HG03097 (cell line): ENCODE measurements around the gene NPIPA5.
"Not testable (repeated sequence)": the region's sequence is repeated elsewhere in the genome, so short reads cannot be mapped to it uniquely, and the experiment has no call there.

Experiments
- ATAC-seq: cut with Tn5 transposase; IDR thresholded peaks from one replicate; pipeline ENCODE4 v1.9.1; 2021; ENCODE audit not compliant: unreplicated experiment, low FRiP score

NPIPA5 gene

GRCh38 chr16:15378194-15378593, at the start of gene NPIPA5:
NPIPA5 (minus strand) TSS chr16:15378294; CDS start chr16:15378294, 0 bp downstream.
- not testable (repeated sequence) for ATAC-seq

DNA sequence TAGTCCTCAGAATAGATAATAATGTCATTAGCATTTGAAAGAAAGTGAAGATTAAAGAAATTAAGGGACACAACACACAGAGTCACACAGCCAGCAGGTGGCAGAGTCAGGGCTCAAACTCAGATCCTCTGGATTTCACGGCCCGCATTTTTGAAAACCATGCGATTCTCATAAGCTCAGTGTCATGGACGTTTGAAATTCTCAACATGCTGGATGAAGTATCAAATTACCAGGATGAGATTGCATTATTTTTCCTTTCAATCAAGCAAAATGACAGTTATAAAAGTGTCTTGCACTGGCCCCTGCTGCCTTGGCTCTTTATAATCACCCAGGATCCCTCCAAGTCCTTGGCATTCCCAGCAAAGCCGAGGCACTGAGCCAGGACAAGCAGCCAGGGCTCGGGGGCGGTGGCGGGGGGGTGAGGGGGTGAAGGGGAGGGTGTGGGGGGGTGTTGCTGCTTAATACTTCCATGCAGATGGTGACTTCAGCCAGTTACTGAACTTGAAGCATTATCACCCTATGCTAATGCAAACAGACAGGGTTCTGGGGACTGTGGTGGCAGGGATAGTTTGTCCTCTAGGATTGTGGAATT, 49.6 kb upstream of the NPIPA5 start:
- ATAC-seq, result no peak

DNA sequence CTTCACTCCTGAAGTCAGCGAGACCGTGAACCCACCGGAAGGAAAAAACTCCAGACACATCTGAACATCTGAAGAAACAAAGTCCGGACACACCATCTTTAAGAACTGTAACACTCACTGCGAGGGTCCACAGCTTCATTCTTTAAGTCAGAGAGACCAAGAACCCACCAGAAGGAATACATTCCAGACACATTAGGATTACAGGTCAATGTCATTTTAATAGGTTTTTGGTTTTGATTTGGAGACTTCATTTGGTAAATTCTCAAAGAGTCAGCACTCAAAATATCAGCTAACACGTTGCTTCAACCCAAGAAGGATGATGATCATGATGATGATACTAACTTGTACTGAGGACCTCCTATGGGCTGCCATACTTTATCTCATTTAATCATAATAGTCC, 48.7 kb upstream of the NPIPA5 start:
- ATAC-seq, result no peak

GRCh38 chr16:15425861-15426260, 47.8 kb upstream of the NPIPA5 start:
- ATAC-seq, result no peak

DNA sequence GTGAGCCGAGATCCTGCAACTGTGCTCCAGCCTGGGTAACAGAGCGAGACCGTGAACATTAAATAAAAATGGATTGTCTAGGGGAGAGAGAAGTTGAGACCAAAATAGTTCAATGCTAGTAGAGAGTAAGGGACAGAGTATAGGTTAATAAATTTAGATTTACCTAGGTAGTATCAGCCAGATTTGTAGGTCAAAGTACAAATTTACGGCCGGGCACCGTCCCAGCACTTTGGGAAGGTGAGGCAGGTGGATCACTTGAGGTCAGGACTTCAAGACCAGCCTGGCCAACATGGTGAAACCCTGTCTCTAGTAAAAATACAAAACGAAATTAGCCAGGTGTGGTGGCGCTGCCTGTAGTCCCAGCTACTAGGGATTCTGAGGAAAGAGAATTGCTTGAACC, 44.1 kb upstream of the NPIPA5 start:
- no peak for ATAC-seq

GRCh38 chr16:15421696-15422095, 43.6 kb upstream of the NPIPA5 start:
- ATAC-seq, result not testable (repeated sequence)

GRCh38 chr16:15418206-15418605, 40.1 kb upstream of the NPIPA5 start:
- no peak for ATAC-seq

DNA sequence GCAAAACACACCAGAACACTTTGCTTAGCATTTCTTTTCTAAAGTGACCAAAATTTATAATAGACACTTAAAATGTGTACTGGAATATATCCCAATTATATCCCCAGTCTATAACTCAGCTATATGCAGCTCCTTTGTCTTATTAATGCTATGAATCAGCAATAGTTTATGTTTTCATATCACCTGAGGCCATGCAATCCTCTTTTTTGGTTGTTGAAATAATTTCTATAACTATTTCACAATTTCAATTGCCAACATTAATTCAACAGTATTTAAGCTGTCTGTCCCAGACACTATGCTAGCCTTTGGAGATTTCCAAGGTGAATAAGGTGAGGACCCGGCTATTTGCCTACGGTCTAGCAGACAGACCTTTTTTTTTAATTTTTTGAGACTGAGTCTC, 39.1 kb upstream of the NPIPA5 start:
- ATAC-seq, result no peak

DNA sequence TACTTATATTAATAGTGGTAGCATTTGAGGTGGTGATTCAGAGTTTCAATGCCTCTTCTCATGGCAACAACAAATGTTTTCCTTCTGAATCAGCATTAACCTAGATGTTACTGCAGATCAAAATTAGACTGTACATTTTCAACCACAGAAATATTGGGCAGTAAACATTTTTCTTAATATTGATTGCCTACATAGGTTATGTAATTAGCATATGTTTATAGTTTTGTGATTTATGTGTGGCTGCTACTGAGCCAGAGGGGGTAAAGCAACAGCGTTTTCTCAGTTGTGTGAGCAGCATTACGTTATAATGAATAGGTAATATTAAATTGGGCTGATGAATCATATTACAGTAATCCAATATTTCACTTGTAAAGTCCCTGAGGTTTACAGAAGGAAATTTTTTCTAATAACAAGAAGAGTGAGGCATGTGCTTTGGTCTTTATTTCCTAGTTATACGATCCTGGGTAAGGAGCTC, 37.5 kb upstream of the NPIPA5 start:
- no peak for ATAC-seq

DNA sequence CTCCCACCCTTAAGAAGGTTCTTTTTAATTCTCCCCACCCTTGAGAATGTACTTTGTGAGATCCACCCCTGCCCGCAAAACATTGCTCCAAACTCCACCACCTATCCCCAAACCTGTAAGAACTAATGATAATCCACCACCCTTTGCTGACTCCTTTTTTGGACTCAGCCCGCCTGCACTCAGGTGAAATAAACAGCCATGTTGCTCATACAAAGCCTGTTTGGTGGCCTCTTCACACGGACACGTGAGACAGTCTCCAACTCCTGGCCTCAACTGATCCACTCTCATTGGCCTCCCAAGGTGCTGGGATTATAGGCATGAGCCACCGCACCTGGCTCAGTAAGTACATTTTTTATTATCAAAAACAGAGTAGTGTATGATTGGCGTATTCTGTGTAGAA, 31.4 kb upstream of the NPIPA5 start:
- not testable (repeated sequence) for ATAC-seq

- not testable (repeated sequence) for ATAC-seq
Measured at GRCh38 chr16:15407756-15408155, 29.7 kb upstream of the NPIPA5 start.

DNA sequence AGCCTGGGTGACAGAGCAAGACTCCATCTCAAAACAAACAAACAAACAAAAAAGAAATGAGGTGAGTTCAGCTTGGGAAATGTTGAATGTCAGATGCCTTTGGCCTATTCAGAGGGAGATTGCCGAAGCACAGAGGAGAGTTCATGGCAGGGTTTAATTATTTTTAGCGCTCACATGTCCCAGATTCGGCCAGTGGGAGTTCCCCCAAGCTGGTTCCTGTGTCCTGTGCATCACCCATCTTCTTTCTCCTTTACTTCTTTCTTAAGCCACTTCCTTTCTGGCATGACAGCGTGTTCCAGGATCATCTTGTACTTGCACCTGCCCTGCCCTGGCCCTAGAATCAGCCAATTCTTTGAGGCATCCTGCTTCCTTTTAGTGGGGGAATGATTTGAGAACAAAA, 26.7 kb upstream of the NPIPA5 start:
- ATAC-seq, result no peak

DNA sequence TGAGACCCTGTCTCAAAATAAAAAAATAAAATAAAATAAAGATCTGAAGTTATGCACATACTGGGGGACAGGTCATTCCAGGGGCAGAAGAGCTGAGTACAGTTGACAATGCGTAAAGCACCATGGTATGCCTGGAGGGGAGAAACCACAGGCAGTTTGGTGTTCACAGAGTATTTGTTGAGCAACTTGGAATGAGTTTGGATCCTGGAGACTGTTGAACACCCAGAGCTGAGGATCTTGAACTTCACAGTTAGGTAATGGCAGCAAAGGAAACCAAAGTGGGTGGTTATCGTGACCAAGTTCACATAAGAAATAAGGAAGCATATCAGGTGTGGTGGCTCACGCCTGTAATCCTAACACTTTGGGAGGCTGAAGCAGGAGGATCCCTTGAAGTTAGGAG, 26.0 kb upstream of the NPIPA5 start:
- ATAC-seq, result not testable (repeated sequence)

DNA sequence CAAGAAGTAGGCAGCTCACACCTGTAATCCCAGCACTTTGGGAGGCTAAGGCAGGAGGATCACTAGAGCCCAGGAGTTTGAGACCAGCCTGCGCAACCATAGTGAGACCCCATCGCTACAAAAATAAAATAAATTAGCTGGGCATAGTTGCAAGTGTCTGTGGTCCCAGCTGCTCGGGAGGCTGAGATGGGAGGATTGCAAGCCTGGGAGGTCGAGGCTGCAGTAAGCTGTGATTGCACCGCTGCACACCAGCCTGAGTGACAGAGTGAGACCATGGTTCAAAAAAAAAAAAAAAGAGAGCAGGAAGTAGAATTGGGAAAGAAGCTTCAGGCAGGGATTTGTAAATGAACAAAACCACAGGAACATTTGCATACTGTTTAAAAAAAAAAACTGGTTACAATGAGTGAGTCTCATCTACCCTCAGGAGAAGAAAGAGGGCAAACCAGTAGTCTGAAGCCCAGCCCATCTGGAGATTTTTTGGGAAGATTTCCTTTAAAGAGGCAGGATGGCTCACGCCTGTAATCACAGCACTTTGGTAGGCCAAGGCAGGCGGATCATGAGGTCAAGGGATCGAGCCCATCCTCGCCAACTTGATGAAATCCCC, 25.4 kb upstream of the NPIPA5 start:
- ATAC-seq, result no peak

GRCh38 chr16:15401972-15402371, 23.9 kb upstream of the NPIPA5 start:
- ATAC-seq, result no peak

- not testable (repeated sequence) for ATAC-seq
Measured at GRCh38 chr16:15400314-15400713, 22.2 kb upstream of the NPIPA5 start.

DNA sequence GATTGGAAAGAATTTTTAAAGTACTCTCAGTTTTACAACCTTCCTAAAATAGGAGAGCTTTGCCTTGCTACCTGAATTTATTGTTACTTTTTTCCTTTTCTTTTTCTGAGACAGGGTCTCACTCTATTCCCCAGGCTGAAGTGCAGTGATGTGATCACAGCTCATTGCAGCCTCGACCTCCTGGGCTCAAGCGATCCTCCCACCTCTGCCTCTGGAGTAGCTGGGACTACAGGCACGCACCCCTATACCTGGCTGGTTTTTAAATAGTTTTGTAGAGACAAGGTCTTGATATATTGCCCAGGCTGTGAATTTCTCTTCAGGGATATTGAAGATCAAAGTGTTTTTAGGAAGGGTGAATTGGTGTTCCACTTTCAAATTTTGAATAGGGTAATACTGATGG, 21.2 kb upstream of the NPIPA5 start:
- ATAC-seq, result no peak

GRCh38 chr16:15398618-15399316, 20.7 kb upstream of the NPIPA5 start:
- ATAC-seq, result no peak

DNA sequence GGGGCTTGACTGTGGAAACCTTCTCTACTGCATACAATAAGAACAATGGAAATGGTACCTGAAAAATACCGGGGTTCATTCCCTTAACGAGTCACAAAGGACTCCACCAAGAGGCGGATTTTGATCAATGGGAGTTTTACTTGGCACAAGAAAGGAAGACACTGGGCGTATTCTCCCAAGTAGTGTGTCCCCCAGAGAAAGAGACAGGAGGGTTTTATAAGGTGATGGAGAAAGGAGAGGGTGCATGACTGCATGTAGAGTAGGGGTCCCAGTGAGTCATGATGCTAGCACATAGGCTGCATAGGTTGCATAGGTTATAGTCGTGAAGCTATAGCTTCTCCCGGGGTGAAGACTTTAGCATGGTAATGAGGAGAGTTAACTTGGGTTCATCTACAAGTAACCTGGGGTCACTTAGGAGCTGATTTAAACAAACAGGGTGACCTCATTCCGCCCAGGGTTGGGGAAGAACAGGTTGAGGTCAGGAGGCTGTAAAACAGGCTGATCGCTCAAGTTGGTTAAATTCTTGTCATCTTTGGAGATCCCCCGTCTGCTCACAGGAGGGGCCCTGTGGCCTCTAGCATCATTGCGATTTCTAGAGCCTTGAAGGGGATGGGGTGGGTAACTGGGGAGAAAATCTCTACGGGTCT, 19.0 kb upstream of the NPIPA5 start:
- ATAC-seq, result no peak

- not testable (repeated sequence) for ATAC-seq
Measured at GRCh38 chr16:15396509-15396829, 18.4 kb upstream of the NPIPA5 start.
